DOHH2 (cell line): Measurements from ENCODE around the gene WWOX.

ENCODE experiments used
- H3F3A ChIP-seq: fragments of 200-600 bp; sonication (generic), shearing (Covaris generic); 2 replicates; pipeline ENCODE4 v1.6.0; 2016; ENCODE audit warnings: antibody characterized with exemption, mild to moderate bottlenecking; ENCODE audit not compliant: control insufficient read depth, insufficient read depth
- H3K27ac ChIP-seq: fragments of 200-600 bp; sonication (generic); 2 replicates; pipeline ENCODE4 v1.5.1; 2014; ENCODE audit warnings: low read depth, mild to moderate bottlenecking, low read length, moderate library complexity
- H3K27me3 ChIP-seq: fragments of 200-600 bp; sonication (generic); 2 replicates; pipeline ENCODE4 v1.6.1; 2014; ENCODE audit warnings: mild to moderate bottlenecking, low read length, mixed read lengths; ENCODE audit not compliant: control insufficient read depth
- H3K36me3 ChIP-seq: fragments of 200-600 bp; sonication (generic); 2 replicates; pipeline ENCODE4 v1.6.1; 2014; ENCODE audit warnings: mild to moderate bottlenecking, low read length, moderate library complexity, mixed read lengths; ENCODE audit not compliant: control insufficient read depth
- H3K4me1 ChIP-seq: fragments of 200-600 bp; sonication (generic); 2 replicates; pipeline ENCODE4 v1.6.1; 2014; ENCODE audit warnings: mild to moderate bottlenecking, low read length, mixed read lengths; ENCODE audit not compliant: control insufficient read depth
- H3K4me2 ChIP-seq: fragments of 200-600 bp; sonication (generic); 2 replicates; pipeline ENCODE4 v1.6.0; 2014; ENCODE audit warnings: mild to moderate bottlenecking, low read length, moderate library complexity
- H3K4me3 ChIP-seq: fragments of 200-600 bp; sonication (generic); 2 replicates; pipeline ENCODE4 v1.5.1; 2014; ENCODE audit warnings: mild to moderate bottlenecking, low read length, mixed read lengths
- H3K79me2 ChIP-seq: fragments of 200-600 bp; sonication (generic); 2 replicates; pipeline ENCODE4 v1.6.1; 2014; ENCODE audit warnings: mild to moderate bottlenecking, low read length, mixed read lengths; ENCODE audit not compliant: control insufficient read depth
- H3K9me2 ChIP-seq: fragments of 200-600 bp; sonication (generic); replicated peaks from 2 replicates; pipeline ENCODE4 v1.6.1; 2014; ENCODE audit warnings: mild to moderate bottlenecking, low read length, mixed read lengths; ENCODE audit not compliant: control insufficient read depth
- H3K9me3 ChIP-seq: fragments of 200-600 bp; sonication (generic); 2 replicates; pipeline ENCODE4 v1.6.1; 2014; ENCODE audit warnings: antibody characterized with exemption, low read length, mixed read lengths; ENCODE audit not compliant: control insufficient read depth, insufficient read depth
- H4K20me1 ChIP-seq: fragments of 200-600 bp; sonication (generic); 2 replicates; pipeline ENCODE4 v1.6.0; 2014; ENCODE audit warnings: low read depth, mild to moderate bottlenecking, antibody characterized with exemption, low read length, moderate library complexity; ENCODE audit not compliant: control insufficient read depth, insufficient read depth
- EZH2phosphoT487 ChIP-seq: fragments of 200-600 bp; sonication (generic); IDR thresholded peaks from 2 replicates; pipeline ENCODE4 v1.6.1; 2017; ENCODE audit warnings: borderline replicate concordance, mild to moderate bottlenecking, antibody characterized with exemption, low read length, moderate library complexity, mixed read lengths
- TF ChIP-seq, protein P1 (sequence below): fragments of 200-600 bp; sonication (generic); IDR thresholded peaks from one replicate; pipeline ENCODE4 v1.5.1; 2014; ENCODE audit warnings: antibody characterized with exemption, mild to moderate bottlenecking, low read depth, low read length; ENCODE audit not compliant: poor library complexity, severe bottlenecking

WWOX gene

DNA sequence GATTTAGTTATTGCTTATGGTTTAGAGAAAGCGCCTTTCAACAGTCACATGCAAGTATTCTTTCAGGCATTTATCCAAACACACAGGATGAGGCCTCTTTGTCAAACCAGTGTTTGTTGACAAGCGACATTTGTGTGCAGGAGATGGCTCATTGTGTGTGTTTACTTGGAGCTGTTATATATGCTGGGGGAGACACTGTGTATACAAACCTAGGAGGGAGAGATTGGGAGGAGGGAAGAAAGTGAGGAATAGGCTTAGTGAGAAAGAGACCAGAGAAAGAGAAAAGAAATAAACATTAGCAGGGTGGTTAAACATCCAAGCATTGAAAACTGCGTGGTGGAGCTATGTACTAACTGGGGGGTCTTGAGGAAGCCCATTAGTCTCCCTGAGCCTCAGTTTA lies 1063.5 kb downstream of the WWOX start:
- Histone ChIP-seq H3K9me2 (no peaks in the 10 kb centered on the region), H3K79me2 (no peaks in the 10 kb centered on the region), H3K4me2 (no peak overlapping the region), H3K36me3 (no peaks in the 10 kb centered on the region), H3F3A (no peaks in the 10 kb centered on the region), H3K4me1 (no peaks in the 10 kb centered on the region), H3K4me3 (no peak overlapping the region), H3K27ac (no peak overlapping the region), H3K9me3 (no peaks in the 10 kb centered on the region; the same call in 1 of the 2 replicates), H3K27me3 (no peaks in the 10 kb centered on the region), H4K20me1 (no peaks in the 10 kb centered on the region)
- TF ChIP-seq EZH2phosphoT487 = no peak

DNA sequence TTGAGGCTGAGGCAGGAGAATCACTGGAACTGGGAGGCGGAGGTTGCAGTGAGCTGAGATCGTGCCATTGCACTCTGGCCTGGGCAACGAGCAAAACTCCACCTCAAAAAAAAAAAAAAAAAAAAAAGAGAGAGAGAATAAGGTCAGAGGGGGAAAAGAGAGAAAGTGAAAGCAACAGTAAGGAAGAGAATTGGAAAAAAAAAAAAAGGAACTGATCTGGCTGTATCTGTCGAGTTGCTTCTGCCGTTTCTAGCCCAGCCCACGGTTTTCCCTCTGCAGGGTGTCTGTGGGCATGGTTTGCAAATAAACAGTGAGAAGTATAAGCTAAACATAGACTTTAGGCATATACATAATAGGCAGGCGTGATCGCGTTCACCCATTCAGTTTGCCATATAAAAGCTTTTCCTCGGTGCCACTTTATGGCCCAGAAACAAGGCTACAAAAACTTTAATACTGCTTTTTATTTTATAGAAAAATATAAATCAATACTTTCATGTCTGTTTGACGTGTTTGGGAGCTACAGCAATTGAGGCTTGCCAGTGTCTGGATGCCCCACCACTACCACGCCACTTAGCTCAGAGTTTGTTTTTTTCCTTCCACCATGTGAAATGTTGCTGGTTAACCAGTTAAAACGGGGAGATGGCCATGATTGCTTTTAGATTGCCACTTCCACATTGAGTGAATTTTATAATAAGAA lies 1064.4 kb downstream of the WWOX start:
- H3K9me3 ChIP-seq = no peaks in the 10 kb centered on the region; the same call in 1 of the 2 replicates
- H3K4me3 ChIP-seq = no peak overlapping the region
- no peaks in the 10 kb centered on the region for H3K4me1 ChIP-seq
- no peaks in the 10 kb centered on the region for H3K27me3 ChIP-seq
- H4K20me1 ChIP-seq = no peaks in the 10 kb centered on the region
- no peaks in the 10 kb centered on the region for H3K36me3 ChIP-seq
- no peaks in the 10 kb centered on the region for H3F3A ChIP-seq
- H3K79me2 ChIP-seq = no peaks in the 10 kb centered on the region
- no peaks in the 10 kb centered on the region for H3K9me2 ChIP-seq
- H3K27ac ChIP-seq = no peak overlapping the region
- TF ChIP-seq EZH2phosphoT487 = no peak
- TF ChIP-seq, protein P1, sequence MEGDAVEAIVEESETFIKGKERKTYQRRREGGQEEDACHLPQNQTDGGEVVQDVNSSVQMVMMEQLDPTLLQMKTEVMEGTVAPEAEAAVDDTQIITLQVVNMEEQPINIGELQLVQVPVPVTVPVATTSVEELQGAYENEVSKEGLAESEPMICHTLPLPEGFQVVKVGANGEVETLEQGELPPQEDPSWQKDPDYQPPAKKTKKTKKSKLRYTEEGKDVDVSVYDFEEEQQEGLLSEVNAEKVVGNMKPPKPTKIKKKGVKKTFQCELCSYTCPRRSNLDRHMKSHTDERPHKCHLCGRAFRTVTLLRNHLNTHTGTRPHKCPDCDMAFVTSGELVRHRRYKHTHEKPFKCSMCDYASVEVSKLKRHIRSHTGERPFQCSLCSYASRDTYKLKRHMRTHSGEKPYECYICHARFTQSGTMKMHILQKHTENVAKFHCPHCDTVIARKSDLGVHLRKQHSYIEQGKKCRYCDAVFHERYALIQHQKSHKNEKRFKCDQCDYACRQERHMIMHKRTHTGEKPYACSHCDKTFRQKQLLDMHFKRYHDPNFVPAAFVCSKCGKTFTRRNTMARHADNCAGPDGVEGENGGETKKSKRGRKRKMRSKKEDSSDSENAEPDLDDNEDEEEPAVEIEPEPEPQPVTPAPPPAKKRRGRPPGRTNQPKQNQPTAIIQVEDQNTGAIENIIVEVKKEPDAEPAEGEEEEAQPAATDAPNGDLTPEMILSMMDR = no peak
- H3K4me2 ChIP-seq = no peak overlapping the region

DNA sequence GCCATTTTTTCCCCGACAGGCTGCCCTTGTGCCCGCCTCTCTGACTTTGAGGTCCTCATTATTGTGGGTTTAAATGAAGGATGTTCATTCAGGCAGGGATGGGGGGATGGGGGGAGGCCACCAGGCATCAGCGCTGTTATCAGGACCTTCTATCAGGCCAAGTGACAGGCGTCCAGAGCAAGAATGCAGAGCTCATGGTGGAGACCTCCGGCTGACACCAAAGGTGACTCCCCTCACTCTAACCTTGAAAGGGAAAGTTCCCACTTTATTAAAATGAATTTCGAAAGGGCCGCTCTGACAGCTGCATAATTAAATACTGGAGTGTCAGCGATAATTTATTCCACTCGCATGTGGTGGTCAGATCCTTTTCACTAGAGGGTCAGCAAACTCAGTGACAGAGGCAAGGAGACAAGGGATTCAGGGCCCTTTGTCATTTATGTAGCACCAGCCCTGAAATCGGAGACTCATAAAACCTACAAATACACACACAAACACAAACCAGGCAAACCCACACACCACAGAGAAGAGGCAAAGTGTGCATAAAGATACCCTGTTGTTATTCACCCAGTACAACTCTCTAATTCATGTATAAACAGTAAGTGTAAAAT lies 1065.0 kb downstream of the WWOX start:
- Histone ChIP-seq H3K4me3 (no peak overlapping the region), H3K9me2 (no peaks in the 10 kb centered on the region), H3F3A (no peaks in the 10 kb centered on the region), H3K4me1 (no peaks in the 10 kb centered on the region), H4K20me1 (no peaks in the 10 kb centered on the region), H3K4me2 (no peak overlapping the region), H3K27me3 (no peaks in the 10 kb centered on the region), H3K36me3 (no peaks in the 10 kb centered on the region), H3K9me3 (no peaks in the 10 kb centered on the region; the same call in 1 of the 2 replicates), H3K27ac (no peak overlapping the region), H3K79me2 (no peaks in the 10 kb centered on the region)
- TF ChIP-seq, protein P1 = no peak
- TF ChIP-seq EZH2phosphoT487 = no peak

- no peaks in the 10 kb centered on the region for H3K36me3 ChIP-seq
- H3K4me1 ChIP-seq = no peaks in the 10 kb centered on the region
- no peak overlapping the region for H3K27ac ChIP-seq
- no peaks in the 10 kb centered on the region; the same call in 1 of the 2 replicates for H3K9me3 ChIP-seq
- H4K20me1 ChIP-seq = no peaks in the 10 kb centered on the region
- H3K4me3 ChIP-seq = no peak overlapping the region
- H3K4me2 ChIP-seq = no peak overlapping the region
- no peaks in the 10 kb centered on the region for H3K9me2 ChIP-seq
- TF ChIP-seq, protein P1 = no peak
- TF ChIP-seq EZH2phosphoT487 = no peak
- no peaks in the 10 kb centered on the region for H3K79me2 ChIP-seq
- no peaks in the 10 kb centered on the region for H3F3A ChIP-seq
- H3K27me3 ChIP-seq = no peaks in the 10 kb centered on the region
Measured at GRCh38 chr16:79165079-79165478, 1065.6 kb downstream of the WWOX start.
